CD4-positive, alpha-beta T cell treated with Interleukin-21 for 1 hour (primary cell): ENCODE measurements around the gene CFDP1.

ENCODE experiments used
- DNase-seq: peaks from one replicate; pipeline ENCODE4 v3.0.0-alpha.2; 2020

Gene CFDP1

GRCh38 chr16:75248142-75248535, 185.2 kb downstream of the CFDP1 start:
- DNase-seq, result no peak

DNA sequence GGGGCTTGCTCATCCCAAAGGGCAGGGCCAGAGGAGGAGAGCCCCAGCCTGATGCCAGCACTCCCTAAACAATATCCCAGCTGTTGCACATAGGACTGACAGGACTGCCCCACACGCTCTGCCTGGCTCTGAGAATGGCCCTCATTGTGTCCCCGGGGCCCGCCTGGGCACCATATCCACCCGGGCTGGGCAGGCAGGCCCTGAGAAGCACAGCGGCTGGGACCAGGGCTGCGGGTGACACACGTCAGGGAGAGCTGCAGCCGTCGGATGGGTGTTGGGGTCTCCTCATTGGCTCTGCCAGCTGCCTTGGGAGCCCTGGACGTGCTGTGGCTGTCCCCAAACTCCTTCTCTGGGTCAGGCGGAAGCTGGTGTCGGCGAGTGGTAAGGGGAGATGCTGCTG, 186.1 kb downstream of the CFDP1 start:
- no peak for DNase-seq

DNA sequence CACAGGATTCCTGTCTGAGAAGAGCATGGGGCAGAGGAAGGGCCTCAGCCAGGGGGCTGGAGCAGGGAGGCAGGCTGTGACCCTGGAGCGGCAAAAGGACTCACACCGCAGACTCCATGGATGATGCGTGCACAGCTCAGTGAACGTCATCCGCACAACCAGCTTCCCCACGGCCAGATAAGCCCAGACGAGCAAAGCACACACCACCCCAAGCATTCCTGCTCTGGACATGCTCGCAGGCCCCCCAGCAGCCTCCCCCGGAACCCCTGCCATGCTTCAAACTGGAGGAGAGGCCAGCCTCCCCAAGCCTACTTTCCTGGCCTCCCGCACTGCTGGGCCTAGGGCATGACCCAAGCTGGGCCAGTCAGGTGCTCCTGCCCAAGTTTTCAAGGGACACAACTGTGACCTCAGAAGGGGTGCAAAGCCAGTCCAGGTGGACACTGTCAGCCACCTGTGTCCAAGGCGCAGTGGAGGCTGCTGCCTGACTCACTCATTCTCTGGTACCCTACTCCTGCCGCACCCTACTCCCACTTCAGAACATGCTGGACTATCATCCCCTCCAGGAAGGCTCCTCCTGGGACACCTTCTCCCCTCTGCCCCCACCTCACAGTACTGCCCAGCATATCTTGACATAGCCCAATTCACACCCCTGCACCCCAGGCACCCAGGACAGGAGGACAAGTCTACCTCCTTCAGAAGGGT, 186.6 kb downstream of the CFDP1 start:
- DNase-seq, result no peak

DNA sequence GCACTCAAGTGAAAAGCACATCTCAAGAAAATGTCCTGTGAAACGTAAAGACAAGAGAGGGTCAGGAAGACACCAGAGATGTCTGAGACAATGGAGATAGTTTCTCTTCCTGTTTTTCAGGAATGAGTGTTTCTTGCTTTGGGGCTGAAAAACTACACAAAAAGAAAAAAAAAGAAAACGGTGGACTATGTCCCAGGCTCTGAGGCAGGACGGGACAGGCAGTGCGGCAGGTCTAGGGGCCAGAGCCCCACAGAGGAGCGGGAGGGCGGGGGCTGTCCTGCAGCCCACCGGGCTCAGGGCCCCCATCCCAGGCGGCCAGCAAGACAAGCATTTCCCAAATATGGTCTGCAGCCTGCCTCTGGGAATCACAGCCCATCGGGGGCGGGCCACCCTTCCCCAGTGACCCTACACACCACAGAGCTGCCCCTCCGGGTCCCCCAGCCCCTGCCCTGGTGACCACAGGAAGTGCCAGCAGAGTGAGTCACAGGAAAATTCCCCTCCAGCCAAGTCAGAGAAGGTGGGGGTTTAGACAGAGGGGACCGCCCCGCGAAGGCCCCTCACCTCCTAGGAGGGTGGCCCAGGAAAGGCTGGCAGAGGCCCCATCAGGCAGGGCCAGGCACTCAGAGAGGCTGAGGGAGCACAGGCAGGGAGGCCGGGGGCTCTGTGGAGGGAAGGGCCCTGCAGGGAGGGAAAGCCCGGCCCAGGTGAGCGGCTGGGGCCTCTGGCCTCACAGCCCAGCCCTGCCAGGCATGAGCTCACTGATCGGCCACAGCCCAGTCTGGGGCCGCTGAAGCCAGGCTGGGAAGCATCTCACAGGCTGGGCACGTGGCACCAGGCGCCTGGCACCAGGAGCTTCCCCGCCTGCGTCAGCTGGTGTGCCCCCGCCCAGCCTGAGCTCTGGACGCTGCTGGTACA, 188.2 kb downstream of the CFDP1 start:
- no peak for DNase-seq

GRCh38 chr16:75244225-75244809, 189.0 kb downstream of the CFDP1 start:
- no peak for DNase-seq
